CD14-positive monocyte (primary cell): ENCODE results near the gene MUTYH. TPM values are rescaled to one million over a fixed set of nuclear protein-coding genes. Genes with fewer than 3 reads are reported as not detected.
A peak's percentile ranks its signal among the peaks of the same experiment; 100 is the strongest.

Source experiments
- DNase-seq, 3 donors: peaks; one replicate each; pipeline ENCODE4 v3.0.0-alpha.2; 2011 to 2022
- H2AFZ ChIP-seq: 2 replicates; pipeline ENCODE4 v1.6.0; 2012; ENCODE audit warnings: mild to moderate bottlenecking, low read depth, low read length, inconsistent platforms; ENCODE audit not compliant: insufficient read depth, poor library complexity, severe bottlenecking
- H3K27ac ChIP-seq, 2 donors: 1 replicate in 1 of 2; 2 replicates in 1 of 2; pipeline ENCODE4 v1.5.1; 2012 to 2013; ENCODE audit warnings: low read length in 2 of 2, control low read depth in 1 of 2, inconsistent platforms in 1 of 2, low read depth in 1 of 2, mild to moderate bottlenecking in 1 of 2
- H3K27me3 ChIP-seq, 2 donors: one replicate each; pipeline versions ENCODE4 v1.6.0 to v1.6.1; 2011 to 2013; ENCODE audit warnings: low read length in 2 of 2; ENCODE audit not compliant: control insufficient read depth in 2 of 2, insufficient read depth in 2 of 2
- H3K36me3 ChIP-seq, 2 donors: replicated peaks in 1 of 2; 1 replicate in 1 of 2; 2 replicates in 1 of 2; pipeline versions ENCODE4 v1.5.1 to v1.6.1; 2012 to 2013; ENCODE audit warnings: low read length in 2 of 2, control low read depth in 1 of 2, inconsistent platforms in 1 of 2, mild to moderate bottlenecking in 1 of 2; ENCODE audit not compliant: insufficient read depth in 2 of 2, control insufficient read depth in 1 of 2
- H3K4me1 ChIP-seq, 2 donors: 1 replicate in 1 of 2; 2 replicates in 1 of 2; pipeline versions ENCODE4 v1.5.1 to v1.6.1; 2012 to 2013; ENCODE audit warnings: low read length in 2 of 2, control low read depth in 1 of 2, inconsistent platforms in 1 of 2, mild to moderate bottlenecking in 1 of 2, moderate library complexity in 1 of 2; ENCODE audit not compliant: insufficient read depth in 2 of 2, control insufficient read depth in 1 of 2
- H3K4me2 ChIP-seq: replicated peaks from 2 replicates; pipeline ENCODE3; 2012; ENCODE audit warnings: low read length, moderate library complexity, mild to moderate bottlenecking; ENCODE audit not compliant: poor library complexity, severe bottlenecking; ENCODE audit errors: extremely low read depth
- H3K4me3 ChIP-seq, 3 experiments: fragments of 200-600 bp in 1 of 3; sonication (generic) in 1 of 3; replicated peaks in 1 of 3; 1 replicate in 2 of 3; 2 replicates in 1 of 3; pipeline ENCODE4 v1.5.1; 2011 to 2013; ENCODE audit warnings: low read length in 3 of 3, mild to moderate bottlenecking in 3 of 3, control low read depth in 2 of 3, low read depth in 2 of 3, inconsistent platforms in 1 of 3, moderate library complexity in 1 of 3
- H3K79me2 ChIP-seq: 2 replicates; pipeline ENCODE4 v1.6.0; 2012; ENCODE audit warnings: mild to moderate bottlenecking, control low read depth, inconsistent platforms, low read length, moderate library complexity; ENCODE audit not compliant: insufficient read depth
- H3K9ac ChIP-seq: 2 replicates; pipeline ENCODE4 v1.6.0; 2017; ENCODE audit warnings: low read length, mild to moderate bottlenecking; ENCODE audit not compliant: insufficient read depth, poor library complexity, severe bottlenecking
- H3K9me3 ChIP-seq, 2 donors: replicated peaks in 1 of 2; 1 replicate in 1 of 2; 2 replicates in 1 of 2; pipeline versions ENCODE4 v1.5.1 to v1.6.1; 2012 to 2013; ENCODE audit warnings: low read length in 2 of 2, control low read depth in 1 of 2; ENCODE audit not compliant: control insufficient read depth in 1 of 2, insufficient read depth in 1 of 2
- H4K20me1 ChIP-seq: 2 replicates; pipeline ENCODE4 v1.6.0; 2012; ENCODE audit warnings: mild to moderate bottlenecking, low read length, control low read depth, moderate library complexity; ENCODE audit not compliant: insufficient read depth
- H3K27ac Mint-ChIP-seq, 7 donors: one replicate each; pipeline ENCODE4 v1.8.0; 2020; ENCODE audit warnings: mild to moderate bottlenecking in 7 of 7, mixed read lengths in 7 of 7, moderate library complexity in 6 of 7, inconsistent platforms in 2 of 7
- H3K27me3 Mint-ChIP-seq, 3 donors: one replicate each; pipeline ENCODE4 v1.8.0; 2021 to 2022; ENCODE audit warnings: low read depth in 3 of 3, mild to moderate bottlenecking in 3 of 3, mixed read lengths in 3 of 3, moderate library complexity in 3 of 3, inconsistent platforms in 1 of 3
- H3K36me3 Mint-ChIP-seq, 2 donors: one replicate each; pipeline ENCODE4 v1.8.0; 2020; ENCODE audit warnings: mixed read lengths in 2 of 2, inconsistent platforms in 1 of 2, mild to moderate bottlenecking in 1 of 2
- H3K4me1 Mint-ChIP-seq: one replicate; pipeline ENCODE4 v1.8.0; 2020; ENCODE audit warnings: mild to moderate bottlenecking, mixed read lengths
- H3K4me3 Mint-ChIP-seq, 2 donors: one replicate each; pipeline ENCODE4 v1.8.0; 2020; ENCODE audit warnings: mild to moderate bottlenecking in 2 of 2, mixed read lengths in 2 of 2, moderate library complexity in 1 of 2
- H3K9me3 Mint-ChIP-seq, 7 donors: one replicate each; pipeline ENCODE4 v1.8.0; 2020 to 2022; ENCODE audit warnings: mixed read lengths in 7 of 7, mild to moderate bottlenecking in 6 of 7, moderate library complexity in 6 of 7, inconsistent platforms in 2 of 7
- CTCF ChIP-seq: fragments of 200-600 bp; IDR thresholded peaks from one replicate; pipeline ENCODE4 v1.8.0; 2022; ENCODE audit warnings: antibody characterized with exemption, mild to moderate bottlenecking
- WGBS: methylation state at CpG from one replicate; pipeline ENCODE4 v1.1.5; 2013; ENCODE audit warnings: missing lambda C conversion rate; ENCODE audit not compliant: insufficient coverage; 5-methylcytosine and 5-hydroxymethylcytosine counted together
- intact Hi-C, 2 donors: fragments of 100-400 bp; cut with micrococcal nuclease; formaldehyde crosslinking; loops; one replicate each; pipeline versions ENCODE4 v1.15.0 to v1.15.1; 2023
- polyA plus RNA-seq, 3 donors: library from polyadenylated mRNA; depleted of rRNA in 1 of 3; unstranded in 2 of 3; stranded (reverse) in 1 of 3; fragments of 300-500 nt in 2 of 3; fragments of >200 nt in 1 of 3; fragmentation: Illumina TruSeq in 2 of 3; gene quantifications; 1 replicate in 2 of 3; 2 replicates in 1 of 3; pipeline ENCODE4 v1.2.3, GENCODE V29; 2012 to 2021

MUTYH gene
- polyA plus RNA-seq, 3 donors = 6.7 to 22.9 (median 8.1) TPM

DNA sequence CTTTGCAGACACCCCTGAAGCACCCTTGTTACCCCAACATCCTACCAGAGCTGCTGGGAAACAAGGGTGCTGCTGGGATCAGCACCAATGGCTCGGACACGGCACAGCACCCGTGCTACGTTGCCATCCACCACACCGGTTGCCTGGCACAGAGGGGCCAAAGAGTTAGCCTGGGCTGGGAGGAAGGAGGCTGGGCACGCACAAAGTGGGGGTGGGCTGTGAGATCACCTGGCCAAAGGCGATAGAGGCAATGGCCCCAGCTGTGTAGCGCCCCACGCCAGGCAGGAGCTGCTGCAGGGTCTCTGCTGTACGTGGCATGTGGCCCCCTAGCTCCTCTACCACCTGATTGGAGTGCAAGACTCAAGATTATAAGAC, 7.9 kb downstream of the MUTYH start:
- intact Hi-C loops = no loop called here
- WGBS = 96% methylated on average over 10 of the region's 10 CpGs

More for the DNA sequence above, 7.9 kb downstream of the MUTYH start:
- H3K4me3 Mint-ChIP-seq = no peak overlapping the region
- H3K9ac ChIP-seq = no peak overlapping the region
- peaks cover 0 to 3% (median 0%) of the 10 kb centered on the region in 7 donors for H3K9me3 Mint-ChIP-seq
- peaks cover 2 to 7% (median 6%) of the 10 kb centered on the region in 3 donors for H3K27me3 Mint-ChIP-seq
- no peak overlapping the region for H3K4me2 ChIP-seq
- H3K9me3 ChIP-seq = no peaks in the 10 kb centered on the region
- no peak overlapping the region for H3K4me3 ChIP-seq
- peaks cover 14 to 17% of the 10 kb centered on the region in 2 donors for H3K4me1 ChIP-seq
- H3K36me3 Mint-ChIP-seq = peaks cover 32 to 43% of the 10 kb centered on the region in 2 donors
- DNase-seq = no peak
- peaks cover 20% of the 10 kb centered on the region for H3K4me1 Mint-ChIP-seq
- H3K27me3 ChIP-seq = peaks cover 0 to 4% of the 10 kb centered on the region in 2 donors
- peak overlapping the region in 2 of 7 donors; percentile 3 to 57 for H3K27ac Mint-ChIP-seq
- no peaks in the 10 kb centered on the region for H3K79me2 ChIP-seq
- no peak for TF ChIP-seq CTCF
- H3K27ac ChIP-seq = no peak overlapping the region
- no peak overlapping the region for H2AFZ ChIP-seq
- H3K36me3 ChIP-seq = peaks cover 25 to 46% of the 10 kb centered on the region in 2 donors
- no peaks in the 10 kb centered on the region for H4K20me1 ChIP-seq
